DMS 273 treated with DMSO at 0.1 percent for 48 hours (cell line): ENCODE measurements around the gene ZBTB40.

Experiments used
- DNase-seq: peaks from one replicate; lab custom pipeline; 2025; lab: John Stamatoyannopoulos, UW

Gene ZBTB40, protein sequence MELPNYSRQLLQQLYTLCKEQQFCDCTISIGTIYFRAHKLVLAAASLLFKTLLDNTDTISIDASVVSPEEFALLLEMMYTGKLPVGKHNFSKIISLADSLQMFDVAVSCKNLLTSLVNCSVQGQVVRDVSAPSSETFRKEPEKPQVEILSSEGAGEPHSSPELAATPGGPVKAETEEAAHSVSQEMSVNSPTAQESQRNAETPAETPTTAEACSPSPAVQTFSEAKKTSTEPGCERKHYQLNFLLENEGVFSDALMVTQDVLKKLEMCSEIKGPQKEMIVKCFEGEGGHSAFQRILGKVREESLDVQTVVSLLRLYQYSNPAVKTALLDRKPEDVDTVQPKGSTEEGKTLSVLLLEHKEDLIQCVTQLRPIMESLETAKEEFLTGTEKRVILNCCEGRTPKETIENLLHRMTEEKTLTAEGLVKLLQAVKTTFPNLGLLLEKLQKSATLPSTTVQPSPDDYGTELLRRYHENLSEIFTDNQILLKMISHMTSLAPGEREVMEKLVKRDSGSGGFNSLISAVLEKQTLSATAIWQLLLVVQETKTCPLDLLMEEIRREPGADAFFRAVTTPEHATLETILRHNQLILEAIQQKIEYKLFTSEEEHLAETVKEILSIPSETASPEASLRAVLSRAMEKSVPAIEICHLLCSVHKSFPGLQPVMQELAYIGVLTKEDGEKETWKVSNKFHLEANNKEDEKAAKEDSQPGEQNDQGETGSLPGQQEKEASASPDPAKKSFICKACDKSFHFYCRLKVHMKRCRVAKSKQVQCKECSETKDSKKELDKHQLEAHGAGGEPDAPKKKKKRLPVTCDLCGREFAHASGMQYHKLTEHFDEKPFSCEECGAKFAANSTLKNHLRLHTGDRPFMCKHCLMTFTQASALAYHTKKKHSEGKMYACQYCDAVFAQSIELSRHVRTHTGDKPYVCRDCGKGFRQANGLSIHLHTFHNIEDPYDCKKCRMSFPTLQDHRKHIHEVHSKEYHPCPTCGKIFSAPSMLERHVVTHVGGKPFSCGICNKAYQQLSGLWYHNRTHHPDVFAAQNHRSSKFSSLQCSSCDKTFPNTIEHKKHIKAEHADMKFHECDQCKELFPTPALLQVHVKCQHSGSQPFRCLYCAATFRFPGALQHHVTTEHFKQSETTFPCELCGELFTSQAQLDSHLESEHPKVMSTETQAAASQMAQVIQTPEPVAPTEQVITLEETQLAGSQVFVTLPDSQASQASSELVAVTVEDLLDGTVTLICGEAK

DNA sequence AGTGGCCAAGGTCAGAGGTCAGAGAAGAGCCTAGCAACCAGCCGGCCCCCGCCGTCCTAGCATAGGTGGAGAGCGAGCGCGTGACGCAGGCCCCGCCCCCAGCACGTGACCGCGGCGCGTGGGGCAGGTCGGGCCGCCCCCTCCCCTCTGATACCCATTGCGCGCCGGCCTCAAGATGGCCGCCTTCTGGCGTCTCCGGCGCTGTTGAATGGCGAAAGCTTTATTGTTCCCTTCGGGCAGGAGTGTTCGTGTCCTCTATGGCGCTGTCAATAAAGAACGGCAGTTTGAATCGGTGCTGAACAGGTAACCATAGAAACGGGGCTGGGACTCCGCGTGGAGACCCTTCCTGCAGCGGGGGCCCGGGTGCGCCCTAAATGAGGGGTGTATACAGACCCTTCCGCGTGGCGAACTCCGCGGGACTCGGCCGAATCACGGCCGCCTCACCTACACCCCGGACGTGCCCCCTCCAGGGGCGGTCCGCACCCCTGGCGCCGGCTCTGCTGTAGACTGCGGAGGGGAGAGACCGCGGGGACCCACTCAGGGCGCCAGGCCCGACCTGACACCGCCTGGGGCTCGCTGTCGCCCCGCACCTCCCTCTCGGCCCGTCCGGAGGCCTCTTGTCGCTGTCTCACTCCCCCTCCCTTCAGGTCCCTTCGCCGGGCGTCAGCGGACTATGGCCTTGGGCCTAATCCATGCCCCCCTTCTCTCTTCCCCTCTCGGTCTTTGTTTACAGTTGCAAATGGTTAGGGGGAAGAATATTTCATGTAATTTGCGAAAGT is at the start of gene ZBTB40:
ZBTB40 (plus strand) TSS at position 150 of the 779 bp plus-strand sequence. CDS start 38,098 bp downstream, outside the sequence.
- DNase-seq: peak; percentile 91

GRCh38 chr1:22402356-22403053 is 49.1 kb upstream of the ZBTB40 start:
- DNase-seq: no peak

- DNase-seq: no peak
Measured at GRCh38 chr1:22404486-22404885, 47.2 kb upstream of the ZBTB40 start.

DNA sequence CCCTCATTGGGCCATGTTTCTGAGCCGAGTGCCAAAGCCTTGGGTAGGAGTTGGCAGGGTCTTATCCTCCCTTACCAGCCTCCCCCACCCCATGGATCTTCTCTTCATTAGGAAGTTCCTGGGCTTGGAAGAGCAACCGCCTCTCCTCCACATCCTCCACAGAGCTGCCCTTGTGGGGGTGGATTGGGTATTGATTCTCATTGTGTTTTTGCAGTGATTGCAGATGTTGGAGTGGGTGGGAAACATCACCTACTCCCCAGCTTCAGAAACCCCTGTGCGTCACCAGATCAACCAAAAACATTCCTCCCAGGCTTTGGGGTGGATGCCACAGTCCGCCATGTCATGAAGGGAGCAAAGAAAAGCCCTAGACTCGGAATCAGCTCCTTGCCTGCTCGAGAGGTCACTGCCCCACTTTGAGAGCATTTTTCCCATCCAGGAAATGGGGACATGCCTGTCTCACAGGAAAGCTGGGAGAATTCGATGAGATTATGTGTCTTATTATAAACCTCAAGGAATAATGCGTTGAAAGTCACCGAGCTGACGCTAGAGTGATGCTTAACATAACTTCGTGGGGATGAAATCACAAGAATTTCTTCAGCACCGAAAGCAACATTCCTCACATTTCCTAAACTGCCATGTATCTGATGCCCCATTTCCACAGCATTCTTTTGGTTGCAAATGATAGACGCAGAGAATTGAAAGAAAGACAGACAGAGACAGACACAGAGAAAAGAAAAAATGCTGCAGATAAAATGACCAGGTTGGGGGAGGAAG is 44.7 kb upstream of the ZBTB40 start:
- no peak for DNase-seq

GRCh38 chr1:22408230-22408629 is 43.4 kb upstream of the ZBTB40 start:
- DNase-seq: peak; percentile 26

DNA sequence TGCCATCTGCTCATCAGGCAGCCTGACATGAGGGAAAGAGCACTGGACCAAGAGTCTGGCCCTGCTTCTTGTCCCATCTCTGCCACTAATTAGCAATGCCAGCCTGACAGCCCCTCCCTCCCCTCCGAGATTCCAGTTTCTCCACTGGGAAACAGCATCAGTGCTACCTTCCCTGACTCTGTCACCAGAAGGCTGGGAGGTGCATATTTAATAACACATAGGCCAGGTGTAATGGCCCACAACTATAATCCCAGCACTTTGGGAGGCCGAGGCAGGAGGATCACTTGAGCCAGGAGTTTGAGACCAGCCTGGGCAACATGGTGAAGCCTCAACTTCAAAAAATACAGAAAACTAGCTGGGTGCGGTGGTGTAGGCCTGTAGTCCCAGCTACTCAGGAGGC is 41.2 kb upstream of the ZBTB40 start:
- DNase-seq: no peak

- DNase-seq: no peak
Measured at GRCh38 chr1:22410928-22411495, 40.6 kb upstream of the ZBTB40 start.

DNA sequence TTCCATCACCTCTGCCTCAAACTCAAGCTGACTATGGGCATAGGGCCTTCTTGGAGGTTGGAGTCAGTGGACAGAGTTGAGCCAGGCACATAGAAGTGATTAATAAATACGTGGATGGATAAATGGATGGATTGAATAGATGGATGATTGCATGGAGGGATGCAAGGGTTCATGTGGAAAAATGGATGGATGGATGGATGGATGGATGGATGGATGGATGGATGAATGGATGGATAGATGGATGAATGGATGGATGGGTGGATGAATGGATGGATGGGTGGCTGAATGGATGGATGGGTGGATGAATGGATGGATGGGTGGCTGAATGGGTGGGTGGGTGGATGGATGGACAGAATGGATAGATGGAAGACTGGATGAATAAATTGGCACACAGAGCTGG is 40.1 kb upstream of the ZBTB40 start:
- no peak for DNase-seq

- DNase-seq: no peak
Measured at GRCh38 chr1:22412932-22413727, 38.5 kb upstream of the ZBTB40 start.

GRCh38 chr1:22413799-22414198 is 37.9 kb upstream of the ZBTB40 start:
- no peak for DNase-seq

GRCh38 chr1:22414244-22414751 is 37.4 kb upstream of the ZBTB40 start:
- DNase-seq: no peak

- DNase-seq: no peak
Measured at GRCh38 chr1:22415489-22415888, 36.2 kb upstream of the ZBTB40 start.

DNA sequence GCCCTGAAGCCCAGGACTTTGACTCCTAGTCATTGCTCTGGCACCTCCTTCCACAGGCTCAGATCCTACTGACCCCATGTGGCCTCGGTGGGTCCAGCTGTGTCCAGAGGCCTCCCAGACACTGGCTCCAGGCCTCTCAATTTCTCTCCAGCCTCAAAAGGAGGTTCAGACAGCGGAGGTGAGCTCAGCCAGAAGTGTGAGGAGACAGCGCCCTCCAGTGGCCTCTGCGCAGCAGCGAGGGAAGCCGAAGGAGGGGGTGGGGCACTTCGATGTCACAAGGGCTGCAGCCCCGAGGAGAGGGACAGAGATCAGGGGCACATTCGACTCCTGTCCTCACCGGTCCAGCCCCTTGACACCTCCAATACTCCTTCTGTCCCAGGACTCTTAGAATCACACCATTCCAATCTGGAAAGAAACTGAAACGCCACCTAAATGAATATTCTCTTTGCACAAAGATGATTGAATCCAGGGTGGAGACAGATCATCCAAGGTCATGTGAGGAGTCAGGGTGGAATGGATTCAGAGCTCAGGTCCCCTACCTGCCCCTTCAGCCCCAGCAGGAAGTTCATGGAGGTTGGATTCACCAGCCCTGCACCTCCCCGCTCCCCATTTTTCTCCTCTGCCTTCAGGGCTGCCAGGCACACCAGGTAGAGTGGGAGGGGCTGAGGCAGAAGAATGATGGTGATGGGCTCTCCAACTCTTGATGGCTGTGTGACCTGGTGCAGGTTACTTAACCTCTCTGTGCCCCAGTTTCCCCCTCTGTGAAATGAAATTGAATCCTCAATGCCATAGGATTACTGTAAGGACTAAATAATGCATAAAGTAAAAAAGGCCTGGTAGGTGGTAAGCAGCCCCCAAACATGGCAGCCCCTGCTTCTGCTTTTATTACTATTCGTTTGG is 34.8 kb upstream of the ZBTB40 start:
- peak; percentile 43 for DNase-seq

DNA sequence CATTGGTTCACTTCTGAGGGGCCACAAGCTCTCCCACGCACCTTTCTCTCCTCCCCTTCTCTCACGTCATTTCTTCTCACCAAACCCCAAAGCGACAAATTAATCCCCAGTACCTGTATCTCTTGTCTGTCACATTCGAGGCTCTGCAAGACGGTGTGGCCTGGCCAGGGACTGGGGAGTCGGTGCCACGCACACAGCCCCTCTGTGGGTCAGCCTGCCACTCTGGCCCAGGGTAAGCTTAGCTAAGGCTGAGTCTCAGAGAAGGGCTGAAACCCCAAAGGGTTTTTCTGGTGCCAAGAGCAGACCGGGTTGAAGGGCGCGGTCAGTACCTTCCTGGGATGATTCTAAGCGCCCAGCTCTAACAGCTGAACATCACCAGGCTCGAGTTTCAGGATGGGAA is 34.2 kb upstream of the ZBTB40 start:
- no peak for DNase-seq

- DNase-seq: no peak
Measured at GRCh38 chr1:22418312-22418711, 33.3 kb upstream of the ZBTB40 start.

GRCh38 chr1:22418933-22419382 is 32.7 kb upstream of the ZBTB40 start:
- DNase-seq: no peak

DNA sequence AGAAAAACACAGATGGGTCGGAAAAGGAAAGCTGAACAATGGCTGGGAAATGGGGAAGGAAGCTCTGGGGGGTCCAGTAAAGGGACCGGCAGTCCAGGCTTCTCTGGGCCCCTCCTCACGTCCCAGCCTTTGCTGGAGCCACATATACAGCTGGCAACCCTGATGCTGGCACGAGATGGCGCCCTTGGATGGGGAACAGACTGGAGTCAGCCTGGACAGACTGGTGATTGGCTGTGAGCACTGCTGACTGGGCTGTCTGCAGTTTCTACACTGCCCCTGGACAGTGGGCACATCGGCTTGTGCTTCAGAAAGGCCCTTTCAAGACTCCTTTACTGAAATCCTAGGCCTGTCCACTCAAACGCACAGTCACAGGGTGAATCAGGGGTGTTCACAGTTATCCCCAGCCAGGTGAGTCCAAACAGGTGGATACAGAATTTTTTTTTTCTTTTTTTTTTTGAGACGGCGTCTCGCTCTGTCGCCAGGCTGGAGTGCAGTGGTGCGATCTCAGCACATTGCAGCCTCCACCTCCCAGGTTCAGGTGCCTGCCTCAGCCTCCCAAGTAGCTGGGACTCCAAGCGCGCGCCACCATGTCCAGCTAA is 31.1 kb upstream of the ZBTB40 start:
- peak; percentile 23 for DNase-seq
